Measurements from ENCODE around the gene SRP14.

The SRP14 gene

GRCh38 chr15:40061212-40061901 is 22.4 kb upstream of the SRP14 start:
- Mint-ChIP-seq H3K36me3 (ENCODE audit: low read depth) (no peaks in the 10 kb centered on the region), H3K4me3 (no peak overlapping the region), H3K27me3 (no peaks in the 10 kb centered on the region), H3K27ac (no peak overlapping the region), H3K9me3 (no peaks in the 10 kb centered on the region), H3K4me1 (ENCODE audit: low read depth) (peaks cover 41% of the 10 kb centered on the region)
- intact Hi-C loops (cut with micrococcal nuclease): no loop called here

- intact Hi-C loops (cut with micrococcal nuclease): no loop called here
- Mint-ChIP-seq H3K36me3 (ENCODE audit: low read depth) (no peaks in the 10 kb centered on the region), H3K27ac (no peak overlapping the region), H3K4me3 (no peak overlapping the region), H3K4me1 (ENCODE audit: low read depth) (peaks cover 46% of the 10 kb centered on the region), H3K9me3 (no peaks in the 10 kb centered on the region), H3K27me3 (no peaks in the 10 kb centered on the region)
Measured at GRCh38 chr15:40060236-40060961, 21.4 kb upstream of the SRP14 start.

DNA sequence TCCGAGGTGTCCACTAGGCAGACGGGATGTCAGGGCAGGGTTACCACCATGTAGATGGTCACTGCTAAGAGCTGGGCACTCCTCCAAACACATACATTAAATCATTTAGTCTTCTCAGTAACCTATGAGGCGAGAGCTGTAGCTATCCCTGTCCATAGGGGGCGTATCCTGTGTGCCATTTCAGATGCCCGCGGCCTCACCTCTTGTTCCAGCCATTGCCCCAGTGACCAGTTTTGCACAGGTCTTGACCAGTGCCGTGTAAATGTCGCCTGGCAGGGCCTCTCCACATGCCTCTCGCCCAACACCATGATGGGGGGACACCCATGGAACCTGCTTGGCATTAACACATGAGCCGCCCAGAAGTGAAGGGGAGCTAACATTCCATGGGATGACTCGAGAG is 20.8 kb upstream of the SRP14 start:
- Mint-ChIP-seq H3K36me3 (ENCODE audit: low read depth) (no peaks in the 10 kb centered on the region), H3K27ac (no peak overlapping the region)

GRCh38 chr15:40058476-40059140 is 19.6 kb upstream of the SRP14 start:
- intact Hi-C loops (cut with micrococcal nuclease): no loop called here
- H3K4me3 Mint-ChIP-seq: no peak overlapping the region

More for the DNA sequence above, 20.8 kb upstream of the SRP14 start:
- Mint-ChIP-seq H3K4me1 (ENCODE audit: low read depth) (peaks cover 49% of the 10 kb centered on the region), H3K9me3 (no peaks in the 10 kb centered on the region), H3K27me3 (no peaks in the 10 kb centered on the region), H3K4me3 (no peak overlapping the region)
- intact Hi-C loops (cut with micrococcal nuclease): no loop called here

GRCh38 chr15:40055576-40056293 is 16.8 kb upstream of the SRP14 start:
- no peaks in the 10 kb centered on the region for H3K27me3 Mint-ChIP-seq
- H3K36me3 Mint-ChIP-seq (ENCODE audit: low read depth): no peaks in the 10 kb centered on the region
- peak overlapping the region; percentile 63 for H3K27ac Mint-ChIP-seq
- no peak overlapping the region for H3K4me3 Mint-ChIP-seq
- no peaks in the 10 kb centered on the region for H3K9me3 Mint-ChIP-seq
- intact Hi-C loops (cut with micrococcal nuclease): no loop called here
- H3K4me1 Mint-ChIP-seq (ENCODE audit: low read depth): peaks cover 69% of the 10 kb centered on the region

More at GRCh38 chr15:40058476-40059140, 19.6 kb upstream of the SRP14 start:
- Mint-ChIP-seq H3K27me3 (no peaks in the 10 kb centered on the region), H3K4me1 (ENCODE audit: low read depth) (peaks cover 56% of the 10 kb centered on the region), H3K36me3 (ENCODE audit: low read depth) (no peaks in the 10 kb centered on the region), H3K9me3 (no peaks in the 10 kb centered on the region), H3K27ac (peak overlapping the region; percentile 43)

- Mint-ChIP-seq H3K27me3 (no peaks in the 10 kb centered on the region), H3K36me3 (ENCODE audit: low read depth) (no peaks in the 10 kb centered on the region), H3K27ac (peak overlapping the region; percentile 63), H3K9me3 (no peaks in the 10 kb centered on the region), H3K4me1 (ENCODE audit: low read depth) (peaks cover 74% of the 10 kb centered on the region), H3K4me3 (no peak overlapping the region)
- intact Hi-C loops (cut with micrococcal nuclease): no loop called here
Measured at GRCh38 chr15:40054855-40055575, 16.0 kb upstream of the SRP14 start.

DNA sequence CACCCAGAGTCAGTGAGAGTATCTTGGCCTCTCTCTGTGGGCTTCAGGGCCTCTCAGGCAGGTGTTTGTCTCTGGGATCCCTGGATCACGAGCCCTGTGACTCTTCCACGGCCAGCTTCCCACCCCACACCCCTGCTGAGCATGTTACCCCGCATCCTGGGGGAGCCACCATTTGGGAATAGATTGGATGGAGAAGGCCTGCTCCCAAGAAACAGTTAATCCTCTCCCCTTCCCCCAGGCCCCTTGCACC is 15.5 kb upstream of the SRP14 start:
- Mint-ChIP-seq H3K27ac (peak overlapping the region; percentile 63), H3K27me3 (no peaks in the 10 kb centered on the region), H3K4me3 (no peak overlapping the region), H3K4me1 (ENCODE audit: low read depth) (peaks cover 76% of the 10 kb centered on the region), H3K36me3 (ENCODE audit: low read depth) (no peaks in the 10 kb centered on the region), H3K9me3 (no peaks in the 10 kb centered on the region)
- intact Hi-C loops (cut with micrococcal nuclease): no loop called here

GRCh38 chr15:40053831-40054604 is 15.0 kb upstream of the SRP14 start:
- Mint-ChIP-seq H3K27ac (peak overlapping the region; percentile 63), H3K36me3 (ENCODE audit: low read depth) (no peaks in the 10 kb centered on the region), H3K9me3 (no peaks in the 10 kb centered on the region), H3K27me3 (no peaks in the 10 kb centered on the region), H3K4me3 (no peak overlapping the region), H3K4me1 (ENCODE audit: low read depth) (peaks cover 76% of the 10 kb centered on the region)
- intact Hi-C loops (cut with micrococcal nuclease): no loop called here

DNA sequence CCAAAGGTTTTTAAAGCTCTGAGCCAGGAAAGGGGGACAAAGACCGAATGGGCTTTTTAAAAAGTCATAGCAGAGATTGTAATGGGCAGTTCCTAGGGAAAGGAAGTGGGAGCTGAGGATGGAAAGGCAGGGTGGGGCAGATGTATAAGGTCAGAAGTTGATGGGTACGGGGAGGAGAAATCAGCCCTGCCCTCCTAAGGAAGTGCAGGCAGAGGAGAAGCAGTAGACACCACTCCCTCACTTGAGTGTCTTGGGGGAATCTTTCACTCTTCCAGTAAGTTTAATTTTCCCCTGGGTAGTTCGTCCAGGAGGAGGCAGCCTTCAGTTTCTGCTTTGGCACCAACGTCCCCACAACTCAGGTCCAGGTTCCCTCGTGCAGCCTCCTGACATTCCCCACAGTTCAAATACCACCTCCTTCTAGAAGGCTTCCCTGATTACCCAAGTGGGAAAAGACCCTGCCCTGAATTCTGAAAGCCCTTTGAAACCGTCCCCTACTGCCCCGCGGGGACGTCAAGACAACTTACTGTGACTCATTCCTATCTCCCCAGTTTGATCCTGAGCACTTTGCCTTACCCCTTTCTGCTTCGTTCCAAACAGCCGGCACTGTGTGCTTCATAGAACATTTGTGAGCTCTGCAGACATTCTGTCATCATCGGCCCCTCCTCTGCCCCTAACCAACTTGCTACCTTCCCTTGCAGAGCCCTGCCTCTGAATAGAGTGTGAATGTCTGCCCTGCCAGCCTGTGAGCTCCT is 14.3 kb upstream of the SRP14 start:
- intact Hi-C loops (cut with micrococcal nuclease): no loop called here
- Mint-ChIP-seq H3K9me3 (no peaks in the 10 kb centered on the region), H3K4me1 (ENCODE audit: low read depth) (peaks cover 76% of the 10 kb centered on the region), H3K27me3 (no peaks in the 10 kb centered on the region), H3K4me3 (no peak overlapping the region), H3K27ac (peak overlapping the region; percentile 63), H3K36me3 (ENCODE audit: low read depth) (no peaks in the 10 kb centered on the region)

DNA sequence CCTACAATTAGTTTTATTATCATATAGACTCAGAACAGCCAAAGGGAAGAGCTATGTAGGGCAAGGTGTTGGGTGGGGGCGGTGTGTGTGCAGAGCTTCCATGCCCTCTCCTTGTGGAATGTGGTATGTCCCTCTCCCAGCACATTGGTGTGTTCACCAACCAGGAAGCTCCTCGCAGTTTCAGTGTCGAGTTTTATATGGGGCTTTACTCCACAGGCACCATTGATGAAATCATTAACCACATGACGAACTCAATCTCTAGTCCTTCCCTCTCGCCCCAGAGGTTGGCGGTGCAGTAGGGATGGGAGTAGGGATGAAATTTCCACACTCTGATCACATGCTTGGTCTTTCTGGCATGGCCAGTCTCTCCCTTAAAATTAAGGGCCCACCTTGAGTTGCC is 13.6 kb upstream of the SRP14 start:
- Mint-ChIP-seq H3K27me3 (no peaks in the 10 kb centered on the region), H3K9me3 (no peaks in the 10 kb centered on the region), H3K36me3 (ENCODE audit: low read depth) (no peaks in the 10 kb centered on the region), H3K4me3 (no peak overlapping the region), H3K4me1 (ENCODE audit: low read depth) (peaks cover 76% of the 10 kb centered on the region), H3K27ac (peak overlapping the region; percentile 63)
- intact Hi-C loops (cut with micrococcal nuclease): no loop called here

- Mint-ChIP-seq H3K36me3 (ENCODE audit: low read depth) (no peaks in the 10 kb centered on the region), H3K27me3 (no peaks in the 10 kb centered on the region), H3K9me3 (no peaks in the 10 kb centered on the region), H3K27ac (no peak overlapping the region), H3K4me3 (no peak overlapping the region), H3K4me1 (ENCODE audit: low read depth) (peaks cover 79% of the 10 kb centered on the region)
- intact Hi-C loops (cut with micrococcal nuclease): no loop called here
Measured at GRCh38 chr15:40051616-40052415, 12.8 kb upstream of the SRP14 start.

All from dendritic cell treated with granulocyte-macrophage colony-stimulating factor and Interleukin-4, amounts not matched to agents 40 ng/mL and 50 ng/mL, for 4 days (primary cell).